Uterus (tissue), 4 donors: ENCODE measurements around the gene RNF186. TPM values are rescaled to one million over a fixed set of nuclear protein-coding genes. Genes with fewer than 3 reads are reported as not detected.

Experiments
- DNase-seq, 2 donors: peaks; one replicate each; pipeline ENCODE4 v3.0.0-alpha.2; 2019 to 2020
- H3K27ac ChIP-seq, 2 donors: fragments of 200-600 bp; sonication (generic); 1 replicate in 1 of 2; 2 replicates in 1 of 2; pipeline ENCODE4 v1.5.1; 2016 to 2018
- H3K27me3 ChIP-seq, 2 donors: fragments of 200-600 bp; sonication (generic); one replicate each; pipeline ENCODE4 v1.5.1; 2018 to 2019; ENCODE audit warnings: control low read depth in 1 of 2
- H3K36me3 ChIP-seq, 2 donors: fragments of 200-600 bp; sonication (generic); one replicate each; pipeline ENCODE4 v1.5.1; 2019; ENCODE audit warnings: control low read depth in 1 of 2
- H3K4me1 ChIP-seq, 2 donors: fragments of 200-600 bp; sonication (generic); one replicate each; pipeline ENCODE4 v1.5.1; 2018 to 2019; ENCODE audit warnings: control low read depth in 1 of 2
- H3K4me3 ChIP-seq, 2 donors: fragments of 200-600 bp; sonication (generic); 1 replicate in 1 of 2; 2 replicates in 1 of 2; pipeline ENCODE4 v1.5.1; 2018 to 2019; ENCODE audit warnings: mild to moderate bottlenecking in 1 of 2
- H3K9me3 ChIP-seq, 2 donors: fragments of 200-600 bp; sonication (generic); one replicate each; pipeline ENCODE4 v1.5.1; 2019; ENCODE audit warnings: control low read depth in 1 of 2
- CTCF ChIP-seq, 4 experiments: fragments of 200-600 bp in 2 of 4; fragments of 450-650 bp in 2 of 4; sonication (generic) in 2 of 4; IDR thresholded peaks; one replicate each; pipeline ENCODE4 v1.5.1; 2016 to 2019; ENCODE audit warnings: antibody characterized with exemption in 4 of 4, mild to moderate bottlenecking in 2 of 4, moderate library complexity in 1 of 4
- POLR2A ChIP-seq, 2 donors: fragments of 450-650 bp; IDR thresholded peaks; one replicate each; pipeline ENCODE4 v1.6.1; 2016; ENCODE audit warnings: antibody characterized with exemption in 2 of 2, mild to moderate bottlenecking in 1 of 2, moderate library complexity in 1 of 2
- intact Hi-C: fragments of 100-400 bp; cut with DNase I; formaldehyde crosslinking; loops from one replicate; pipeline ENCODE4 v1.15.1; 2023; ENCODE audit warnings: low total_unique reads
- total RNA-seq, 4 donors: library from RNA; depleted of rRNA in 3 of 4; stranded (reverse); fragments of >200 nt in 3 of 4; gene quantifications; one replicate each; pipeline versions ENCODE4 v1.1.0 to v1.2.4, GENCODE V29; 2014 to 2023
- donor health status: DM: yes; HTN: yes; CAD: no.

Gene RNF186
- total RNA-seq, 4 donors from 2014 or later: 0.29 TPM; not detected in 3

GRCh38 chr1:19804831-19805251 is 10.2 kb downstream of the RNF186 start:
- DNase-seq: no peak
- TF ChIP-seq POLR2A (IDR thresholded peaks at IDR 0.05) (no peak), CTCF (IDR thresholded peaks at IDR 0.05) (no peak)
- Histone ChIP-seq H3K4me1 (no peaks in the 10 kb centered on the region), H3K9me3 (no peaks in the 10 kb centered on the region), H3K27me3 (no peaks in the 10 kb centered on the region), H3K36me3 (no peaks in the 10 kb centered on the region), H3K4me3 (no peak overlapping the region), H3K27ac (no peak overlapping the region)
- intact Hi-C loops: no loop called here

GRCh38 chr1:19802269-19802668 is 12.8 kb downstream of the RNF186 start:
- no peak for DNase-seq
- H3K4me1 ChIP-seq: no peaks in the 10 kb centered on the region
- no peak for TF ChIP-seq CTCF (IDR thresholded peaks at IDR 0.05)
- TF ChIP-seq POLR2A (IDR thresholded peaks at IDR 0.05): no peak
- no peak overlapping the region for H3K27ac ChIP-seq
- H3K4me3 ChIP-seq: no peak overlapping the region
- intact Hi-C loops: no loop called here
- no peaks in the 10 kb centered on the region for H3K9me3 ChIP-seq
- H3K36me3 ChIP-seq: no peaks in the 10 kb centered on the region
- H3K27me3 ChIP-seq: no peaks in the 10 kb centered on the region

- Histone ChIP-seq H3K9me3 (no peaks in the 10 kb centered on the region), H3K27me3 (no peaks in the 10 kb centered on the region), H3K4me1 (no peaks in the 10 kb centered on the region), H3K4me3 (peak overlapping the region; percentile 64 to 71), H3K27ac (peak overlapping the region; percentile 89 to 90), H3K36me3 (no peaks in the 10 kb centered on the region)
- TF ChIP-seq CTCF (IDR thresholded peaks at IDR 0.05) (no peak), POLR2A (IDR thresholded peaks at IDR 0.05) (no peak)
- intact Hi-C loops: no loop called here
- DNase-seq: peak in 1 of 2 donors; percentile 35
Observed at GRCh38 chr1:19800076-19800804, 14.8 kb downstream of the RNF186 start.

GRCh38 chr1:19799230-19800075 is 15.6 kb downstream of the RNF186 start, which contains the start of gene TMCO4:
TMCO4 (minus strand) TSS chr1:19799916; CDS start chr1:19780758, 19,158 bp downstream.
- Histone ChIP-seq H3K4me1 (no peaks in the 10 kb centered on the region), H3K27ac (peak within 1 kb of the TSS; percentile 89 to 90), H3K27me3 (no peaks in the 10 kb centered on the region), H3K36me3 (no peaks in the 10 kb centered on the region), H3K9me3 (no peaks in the 10 kb centered on the region), H3K4me3 (peak within 1 kb of the TSS; percentile 64 to 71)
- intact Hi-C loops: loop anchor here (10.0 kb wide), 1 partner anchor 85 kb away; the partner anchor contains the start of gene OTUD3
- peak in 3 of 4 experiments; percentile 49 to 56 (median 51) for TF ChIP-seq CTCF (IDR thresholded peaks at IDR 0.05)
- TF ChIP-seq POLR2A (IDR thresholded peaks at IDR 0.05): peak in 1 of 2 donors; percentile 33
- peak; percentile 45 to 55 for DNase-seq
